GM20000 (cell line): ENCODE results near the gene ZBTB12.
A peak's percentile ranks its signal among the peaks of the same experiment; 100 is the strongest.
"Not testable (repeated sequence)": the region's sequence is repeated elsewhere in the genome, so short reads cannot be mapped to it uniquely, and the experiment has no call there.

Experiments used
- DNase-seq: peaks from one replicate; pipeline ENCODE4 v3.0.0; 2012; ENCODE audit warnings: low spot score
- TF ChIP-seq, protein P1 (sequence below): IDR thresholded peaks from 2 replicates; pipeline ENCODE4 v1.5.1; 2012; ENCODE audit warnings: mild to moderate bottlenecking, control low read depth; ENCODE audit errors: extremely low read depth, missing control alignments

ZBTB12 gene

DNA sequence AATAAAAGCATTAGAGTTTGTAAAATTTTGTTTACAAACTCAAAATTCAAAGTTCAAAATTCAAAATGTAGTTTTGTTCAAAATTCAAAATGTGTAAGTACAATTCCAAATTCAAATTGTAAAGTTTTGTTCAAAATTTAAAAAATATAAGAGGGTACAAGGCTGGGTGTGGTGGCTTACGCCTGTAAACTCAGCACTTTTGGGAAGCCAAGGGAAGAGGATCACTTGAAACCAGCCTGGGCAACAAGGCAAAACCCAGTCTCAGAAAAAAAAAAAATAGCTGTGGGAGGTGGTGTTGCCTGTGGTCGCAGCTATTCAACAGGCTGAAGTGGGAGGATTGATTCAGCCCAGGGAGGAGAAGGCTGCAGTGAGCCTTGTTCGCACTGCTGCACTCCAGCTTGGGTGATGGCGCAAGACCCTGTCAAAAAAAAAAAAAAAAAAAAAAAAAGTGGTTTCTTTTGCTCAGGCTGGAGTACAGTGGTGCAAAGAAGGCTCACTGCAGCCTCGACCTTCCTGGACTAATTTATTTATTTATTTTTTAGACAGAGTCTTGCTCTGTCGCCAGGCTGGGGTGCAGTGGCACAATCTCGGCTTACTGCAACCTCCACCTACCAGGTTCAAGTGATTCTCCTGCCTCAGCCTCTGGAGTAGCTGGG is 5.4 kb upstream of the ZBTB12 start:
- TF ChIP-seq, protein P1, sequence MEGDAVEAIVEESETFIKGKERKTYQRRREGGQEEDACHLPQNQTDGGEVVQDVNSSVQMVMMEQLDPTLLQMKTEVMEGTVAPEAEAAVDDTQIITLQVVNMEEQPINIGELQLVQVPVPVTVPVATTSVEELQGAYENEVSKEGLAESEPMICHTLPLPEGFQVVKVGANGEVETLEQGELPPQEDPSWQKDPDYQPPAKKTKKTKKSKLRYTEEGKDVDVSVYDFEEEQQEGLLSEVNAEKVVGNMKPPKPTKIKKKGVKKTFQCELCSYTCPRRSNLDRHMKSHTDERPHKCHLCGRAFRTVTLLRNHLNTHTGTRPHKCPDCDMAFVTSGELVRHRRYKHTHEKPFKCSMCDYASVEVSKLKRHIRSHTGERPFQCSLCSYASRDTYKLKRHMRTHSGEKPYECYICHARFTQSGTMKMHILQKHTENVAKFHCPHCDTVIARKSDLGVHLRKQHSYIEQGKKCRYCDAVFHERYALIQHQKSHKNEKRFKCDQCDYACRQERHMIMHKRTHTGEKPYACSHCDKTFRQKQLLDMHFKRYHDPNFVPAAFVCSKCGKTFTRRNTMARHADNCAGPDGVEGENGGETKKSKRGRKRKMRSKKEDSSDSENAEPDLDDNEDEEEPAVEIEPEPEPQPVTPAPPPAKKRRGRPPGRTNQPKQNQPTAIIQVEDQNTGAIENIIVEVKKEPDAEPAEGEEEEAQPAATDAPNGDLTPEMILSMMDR: no peak
- DNase-seq: no peak

DNA sequence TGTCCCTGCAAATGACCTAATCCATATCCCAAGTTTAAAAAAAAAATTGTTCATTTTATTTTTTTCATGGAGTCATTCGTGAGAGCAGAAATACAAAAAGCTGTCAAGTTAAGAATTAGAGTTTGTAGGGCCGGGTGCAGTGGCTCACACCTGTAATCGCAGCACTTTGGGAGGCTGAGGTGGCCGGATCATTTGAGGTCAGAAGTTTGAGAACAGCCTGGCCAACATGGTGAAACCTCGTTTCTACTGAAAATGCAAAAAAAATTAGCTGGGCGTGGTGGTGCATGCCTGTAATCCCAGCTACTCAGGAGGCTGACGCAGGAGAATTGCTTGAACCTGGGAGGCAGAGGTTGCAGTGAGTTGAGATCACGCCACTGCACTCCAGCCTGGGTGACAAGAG is 4.8 kb upstream of the ZBTB12 start:
- DNase-seq: not testable (repeated sequence)

DNA sequence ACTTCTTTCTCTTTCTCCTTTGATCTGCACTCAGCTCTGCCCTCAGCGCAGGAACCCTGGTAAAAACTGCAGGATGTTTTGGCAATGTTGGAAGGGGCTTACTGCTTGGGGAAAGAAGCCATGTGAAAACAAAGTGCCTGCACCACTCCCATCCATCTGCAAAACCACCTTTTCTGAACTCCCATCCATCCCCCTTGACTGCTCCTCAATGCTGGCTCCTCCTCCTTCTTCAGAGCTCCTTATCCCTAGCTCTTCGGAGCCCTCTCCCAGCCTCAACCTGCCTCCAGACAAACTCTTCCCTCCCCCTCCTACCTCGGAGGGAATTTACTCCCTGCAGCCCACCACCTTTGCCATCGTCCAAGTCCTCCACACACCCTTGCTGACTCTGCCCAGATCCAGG is 4.2 kb upstream of the ZBTB12 start:
- DNase-seq: no peak
- TF ChIP-seq, protein P1: no peak

DNA sequence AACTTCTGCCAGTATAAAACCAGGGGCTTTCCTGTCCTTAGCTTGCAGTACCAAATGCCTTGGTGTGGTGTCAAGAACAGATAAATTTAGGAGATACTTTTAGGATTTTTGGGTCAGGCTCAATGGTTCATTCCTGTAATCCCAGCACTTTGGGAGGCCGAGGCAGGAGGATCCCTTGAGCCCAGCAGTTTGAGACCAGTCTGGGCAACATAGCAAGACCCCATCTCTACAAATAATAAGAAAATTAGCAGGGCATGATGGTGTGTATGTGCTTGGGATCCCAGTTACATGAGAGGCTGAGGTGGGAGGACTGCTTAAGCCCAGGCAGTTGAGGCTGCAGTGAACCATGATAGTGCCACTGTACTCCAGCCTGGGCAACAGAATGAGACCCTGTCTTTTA is 3.2 kb upstream of the ZBTB12 start:
- no peak for DNase-seq
- TF ChIP-seq, protein P1: no peak

DNA sequence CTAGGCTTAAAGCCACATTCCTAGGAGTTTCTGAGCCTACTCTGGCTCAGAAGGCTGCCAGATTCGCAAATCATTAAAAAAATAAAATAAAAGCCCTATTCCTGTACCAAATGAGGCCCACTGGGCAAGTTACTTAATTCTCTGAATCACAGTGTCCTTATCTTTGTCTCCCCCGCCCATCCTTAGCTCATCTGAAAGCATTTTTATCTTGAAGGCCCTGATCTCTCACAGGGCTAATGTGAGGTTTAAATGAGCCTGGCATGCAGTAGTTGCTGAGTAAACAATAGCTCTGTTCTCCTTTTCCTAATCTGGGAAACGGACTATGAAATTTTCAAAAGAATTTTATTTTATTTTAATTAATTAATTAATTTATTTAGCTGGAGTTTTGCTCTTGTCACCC is 2.1 kb upstream of the ZBTB12 start:
- DNase-seq: no peak
- TF ChIP-seq, protein P1: no peak

DNA sequence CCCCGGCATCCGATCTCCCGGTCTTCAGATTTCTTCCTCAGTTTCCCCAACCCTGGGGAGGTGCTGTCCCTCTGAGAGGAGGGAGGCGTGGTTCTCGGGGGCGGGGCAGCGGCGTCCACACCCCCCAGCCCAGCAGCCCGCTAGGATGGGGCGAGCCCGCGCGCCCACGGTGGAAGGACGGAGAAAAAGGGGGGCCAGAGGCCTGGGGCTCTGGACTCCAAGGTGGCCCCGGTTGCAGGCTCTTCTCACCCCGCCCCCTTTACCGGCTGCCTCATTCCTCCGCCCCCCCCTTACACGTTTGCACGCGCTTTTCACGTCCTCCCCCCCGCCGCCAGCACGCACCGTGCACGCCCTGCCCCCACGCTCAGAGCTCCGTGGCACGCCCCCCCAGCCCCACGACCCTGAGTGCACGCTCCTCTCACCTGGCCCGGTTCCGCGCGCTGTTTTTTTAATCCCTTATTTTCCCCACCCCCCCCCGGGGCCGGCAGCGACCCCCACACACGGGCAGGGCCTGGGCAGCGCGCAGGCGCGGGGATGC is 402 bp downstream of the ZBTB12 start:
- DNase-seq: peak; percentile 89
- TF ChIP-seq, protein P1: no peak

DNA sequence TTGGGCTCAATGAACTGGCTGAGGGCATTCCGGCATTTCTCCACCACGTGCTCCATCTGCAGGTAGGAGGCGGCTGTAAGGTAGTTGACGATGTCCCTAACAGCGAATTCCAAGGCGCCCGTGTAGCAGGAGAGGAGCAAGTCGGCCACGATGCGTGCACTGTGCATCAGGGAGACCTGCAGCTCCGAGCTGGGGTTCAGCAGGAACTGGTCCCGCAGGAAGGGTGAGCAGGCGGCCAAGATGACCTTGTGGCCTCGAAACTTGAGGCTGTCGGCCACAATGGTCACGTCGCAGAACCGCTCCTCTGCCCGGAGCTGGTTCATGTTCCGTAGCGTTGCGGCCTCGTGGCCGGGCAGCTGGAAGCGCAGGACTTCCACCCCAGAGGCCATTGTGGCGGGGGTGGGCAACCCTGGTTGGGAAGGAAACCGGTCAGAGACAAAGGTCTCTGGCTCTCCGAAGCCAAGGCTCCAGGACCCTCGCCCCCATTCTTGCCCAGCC is 920 bp downstream of the ZBTB12 start:
- TF ChIP-seq, protein P1: no peak
- no peak for DNase-seq
